HEK293 (cell line): ENCODE results near the gene MT1A.

Experiments
- CTCF ChIA-PET: fragments of 350-600 bp; formaldehyde crosslinking; extraction: SDS; loops from one replicate; lab custom pipeline; 2021; ENCODE audit warnings: antibody characterized with exemption; lab: Yijun Ruan, JAX
- POLR2A ChIA-PET: fragments of 300-600 bp; formaldehyde crosslinking; extraction: SDS; loops from one replicate; lab custom pipeline; 2020; ENCODE audit warnings: antibody characterized with exemption, inconsistent platforms; lab: Yijun Ruan, JAX
- H3K27ac ChIP-seq: fragments of 200-500 bp; sonication (Bioruptor generic); 2 replicates; pipeline ENCODE4 v1.5.1; 2014; ENCODE audit warnings: low read depth, low read length, control low read depth, inconsistent platforms; ENCODE audit errors: extremely low read depth
- H3K36me3 ChIP-seq, 2 experiments: fragments of 200-500 bp in 1 of 2; sonication (Bioruptor generic) in 1 of 2; 1 replicate in 1 of 2; 2 replicates in 1 of 2; pipeline ENCODE4 v1.5.1; 2014 to 2017; ENCODE audit warnings: inconsistent platforms in 2 of 2, low read length in 2 of 2; ENCODE audit not compliant: control insufficient read depth in 2 of 2, insufficient read depth in 1 of 2
- H3K4me1 ChIP-seq: fragments of 200-500 bp; sonication (Bioruptor generic); 2 replicates; pipeline ENCODE4 v1.5.1; 2014; ENCODE audit warnings: mild to moderate bottlenecking, low read length, inconsistent platforms; ENCODE audit not compliant: control insufficient read depth, insufficient read depth
- H3K4me3 ChIP-seq: 2 replicates; pipeline ENCODE4 v1.5.1; 2011; ENCODE audit warnings: low read depth, mild to moderate bottlenecking, control low read depth, low read length, moderate library complexity
- H3K9me3 ChIP-seq: fragments of 200-500 bp; sonication (Bioruptor generic); 2 replicates; pipeline ENCODE4 v1.5.1; 2014; ENCODE audit warnings: low read depth, low read length, inconsistent platforms; ENCODE audit not compliant: control insufficient read depth, insufficient read depth
- FEZF1 ChIP-seq: fragments of 450-650 bp; formaldehyde crosslinking; IDR thresholded peaks from 2 replicates; pipeline ENCODE4 v1.5.1; 2016; ENCODE audit warnings: missing biosample characterization, missing genetic modification characterization
- KLF16 ChIP-seq: fragments of 450-650 bp; formaldehyde crosslinking; IDR thresholded peaks from 2 replicates; pipeline ENCODE4 v1.5.1; 2017; ENCODE audit warnings: missing biosample characterization, missing genetic modification characterization
- TCF7L2 ChIP-seq: IDR thresholded peaks from 2 replicates; pipeline ENCODE4 v1.6.1; 2011; ENCODE audit warnings: low read depth, mild to moderate bottlenecking, inconsistent platforms, low read length, moderate library complexity, borderline replicate concordance
- TRIM28 ChIP-seq: IDR thresholded peaks from 2 replicates; pipeline ENCODE4 v1.6.1; 2011; ENCODE audit warnings: low read length, control low read depth, borderline replicate concordance
- ZNF133 ChIP-seq: fragments of 450-650 bp; formaldehyde crosslinking; IDR thresholded peaks from 2 replicates; pipeline ENCODE4 v1.5.1; 2016; ENCODE audit warnings: missing biosample characterization, missing genetic modification characterization
- ZNF148 ChIP-seq: fragments of 450-650 bp; formaldehyde crosslinking; IDR thresholded peaks from 2 replicates; pipeline ENCODE4 v1.5.0; 2017; ENCODE audit warnings: missing biosample characterization, missing genetic modification characterization, borderline replicate concordance
- ZNF16 ChIP-seq: fragments of 450-650 bp; formaldehyde crosslinking; IDR thresholded peaks from 2 replicates; pipeline ENCODE4 v1.5.1; 2016; ENCODE audit warnings: low read depth, missing biosample characterization, missing genetic modification characterization
- ZNF473 ChIP-seq: fragments of 450-650 bp; formaldehyde crosslinking; IDR thresholded peaks from 2 replicates; pipeline ENCODE4 v1.5.1; 2017; ENCODE audit warnings: missing biosample characterization, missing genetic modification characterization
- ZNF48 ChIP-seq: fragments of 450-650 bp; formaldehyde crosslinking; IDR thresholded peaks from 2 replicates; pipeline ENCODE4 v1.5.1; 2016; ENCODE audit warnings: missing biosample characterization, missing genetic modification characterization
- ZNF513 ChIP-seq: fragments of 450-650 bp; IDR thresholded peaks from 2 replicates; pipeline ENCODE4 v1.5.1; 2018; ENCODE audit warnings: missing biosample characterization, missing genetic modification characterization
- ZNF544 ChIP-seq: fragments of 450-650 bp; formaldehyde crosslinking; IDR thresholded peaks from 2 replicates; pipeline ENCODE4 v1.5.0; 2017; ENCODE audit warnings: missing biosample characterization, missing genetic modification characterization
- ZNF624 ChIP-seq: fragments of 450-650 bp; formaldehyde crosslinking; IDR thresholded peaks from 2 replicates; pipeline ENCODE4 v1.5.1; 2017; ENCODE audit warnings: missing biosample characterization, missing genetic modification characterization
- ZNF768 ChIP-seq: fragments of 450-650 bp; formaldehyde crosslinking; IDR thresholded peaks from 2 replicates; pipeline ENCODE4 v1.5.1; 2018; ENCODE audit warnings: missing biosample characterization, mild to moderate bottlenecking, missing genetic modification characterization
- TF ChIP-seq, protein P1 (sequence below): fragments of 450-650 bp; formaldehyde crosslinking; IDR thresholded peaks from 2 replicates; pipeline ENCODE4 v1.5.1; 2016; ENCODE audit warnings: missing biosample characterization, missing genetic modification characterization
- TF ChIP-seq, protein P2 (sequence below): fragments of 450-650 bp; IDR thresholded peaks from 2 replicates; pipeline ENCODE4 v1.5.1; 2018; ENCODE audit warnings: missing biosample characterization, mild to moderate bottlenecking, missing genetic modification characterization

Gene MT1A

GRCh38 chr16:56681939-56682702, 43.7 kb downstream of the MT1A start, which contains the start of gene MT1X (continued):
- TF ChIP-seq, protein P1, sequence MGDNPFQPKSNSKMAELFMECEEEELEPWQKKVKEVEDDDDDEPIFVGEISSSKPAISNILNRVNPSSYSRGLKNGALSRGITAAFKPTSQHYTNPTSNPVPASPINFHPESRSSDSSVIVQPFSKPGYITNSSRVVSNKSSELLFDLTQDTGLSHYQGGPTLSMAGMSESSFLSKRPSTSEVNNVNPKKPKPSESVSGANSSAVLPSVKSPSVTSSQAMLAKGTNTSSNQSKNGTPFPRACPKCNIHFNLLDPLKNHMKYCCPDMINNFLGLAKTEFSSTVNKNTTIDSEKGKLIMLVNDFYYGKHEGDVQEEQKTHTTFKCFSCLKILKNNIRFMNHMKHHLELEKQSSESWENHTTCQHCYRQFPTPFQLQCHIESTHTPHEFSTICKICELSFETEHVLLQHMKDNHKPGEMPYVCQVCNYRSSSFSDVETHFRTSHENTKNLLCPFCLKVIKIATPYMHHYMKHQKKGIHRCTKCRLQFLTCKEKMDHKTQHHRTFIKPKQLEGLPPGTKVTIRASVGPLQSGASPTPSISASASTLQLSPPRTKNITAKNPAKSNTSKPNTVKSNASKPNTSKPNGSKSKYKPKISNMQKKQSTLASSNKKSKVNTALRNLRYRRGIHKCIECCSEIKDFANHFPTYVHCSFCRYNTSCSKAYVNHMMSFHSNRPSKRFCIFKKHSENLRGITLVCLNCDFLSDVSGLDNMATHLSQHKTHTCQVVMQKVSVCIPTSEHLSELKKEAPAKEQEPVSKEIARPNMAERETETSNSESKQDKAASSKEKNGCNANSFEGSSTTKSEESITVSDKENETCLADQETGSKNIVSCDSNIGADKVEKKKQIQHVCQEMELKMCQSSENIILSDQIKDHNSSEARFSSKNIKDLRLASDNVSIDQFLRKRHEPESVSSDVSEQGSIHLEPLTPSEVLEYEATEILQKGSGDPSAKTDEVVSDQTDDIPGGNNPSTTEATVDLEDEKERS (tag by site-specific recombination): no peak
- TF ChIP-seq TRIM28 (peak; percentile 64; the same call in 1 of the 2 replicates), ZNF16 (tag by site-specific recombination) (no peak), ZNF544 (tag by site-specific recombination) (no peak), ZNF768 (tag by site-specific recombination) (no peak; the same call in 1 of the 2 replicates), ZNF48 (no peak)

GRCh38 chr16:56682703-56683397, 44.4 kb downstream of the MT1A start:
- Histone ChIP-seq H3K36me3 (no peaks in the 10 kb centered on the region), H3K27ac (no peak overlapping the region), H3K4me1 (peaks cover 3% of the 10 kb centered on the region), H3K4me3 (no peak overlapping the region), H3K9me3 (no peaks in the 10 kb centered on the region)
- TF ChIP-seq, protein P2, sequence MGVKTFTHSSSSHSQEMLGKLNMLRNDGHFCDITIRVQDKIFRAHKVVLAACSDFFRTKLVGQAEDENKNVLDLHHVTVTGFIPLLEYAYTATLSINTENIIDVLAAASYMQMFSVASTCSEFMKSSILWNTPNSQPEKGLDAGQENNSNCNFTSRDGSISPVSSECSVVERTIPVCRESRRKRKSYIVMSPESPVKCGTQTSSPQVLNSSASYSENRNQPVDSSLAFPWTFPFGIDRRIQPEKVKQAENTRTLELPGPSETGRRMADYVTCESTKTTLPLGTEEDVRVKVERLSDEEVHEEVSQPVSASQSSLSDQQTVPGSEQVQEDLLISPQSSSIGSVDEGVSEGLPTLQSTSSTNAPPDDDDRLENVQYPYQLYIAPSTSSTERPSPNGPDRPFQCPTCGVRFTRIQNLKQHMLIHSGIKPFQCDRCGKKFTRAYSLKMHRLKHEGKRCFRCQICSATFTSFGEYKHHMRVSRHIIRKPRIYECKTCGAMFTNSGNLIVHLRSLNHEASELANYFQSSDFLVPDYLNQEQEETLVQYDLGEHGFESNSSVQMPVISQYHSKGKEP (tag by site-specific recombination): peak; percentile 53; the same call in 1 of the 2 replicates
- no peak for TF ChIP-seq ZNF624 (tag by site-specific recombination)
- POLR2A ChIA-PET: interaction anchor here (0.8 to 1.9 kb wide), 3 partner anchors 10 to 75 kb away, joined by 3 to 13 read pairs (median 7); partner anchors contain the start of genes MT1F and MT2A
- CTCF ChIA-PET: interaction anchor here (0.6 to 2.7 kb wide), 4 partner anchors 15 to 72 kb away, joined by 3 to 12 read pairs (median 3); no protein-coding TSS in a partner anchor

DNA sequence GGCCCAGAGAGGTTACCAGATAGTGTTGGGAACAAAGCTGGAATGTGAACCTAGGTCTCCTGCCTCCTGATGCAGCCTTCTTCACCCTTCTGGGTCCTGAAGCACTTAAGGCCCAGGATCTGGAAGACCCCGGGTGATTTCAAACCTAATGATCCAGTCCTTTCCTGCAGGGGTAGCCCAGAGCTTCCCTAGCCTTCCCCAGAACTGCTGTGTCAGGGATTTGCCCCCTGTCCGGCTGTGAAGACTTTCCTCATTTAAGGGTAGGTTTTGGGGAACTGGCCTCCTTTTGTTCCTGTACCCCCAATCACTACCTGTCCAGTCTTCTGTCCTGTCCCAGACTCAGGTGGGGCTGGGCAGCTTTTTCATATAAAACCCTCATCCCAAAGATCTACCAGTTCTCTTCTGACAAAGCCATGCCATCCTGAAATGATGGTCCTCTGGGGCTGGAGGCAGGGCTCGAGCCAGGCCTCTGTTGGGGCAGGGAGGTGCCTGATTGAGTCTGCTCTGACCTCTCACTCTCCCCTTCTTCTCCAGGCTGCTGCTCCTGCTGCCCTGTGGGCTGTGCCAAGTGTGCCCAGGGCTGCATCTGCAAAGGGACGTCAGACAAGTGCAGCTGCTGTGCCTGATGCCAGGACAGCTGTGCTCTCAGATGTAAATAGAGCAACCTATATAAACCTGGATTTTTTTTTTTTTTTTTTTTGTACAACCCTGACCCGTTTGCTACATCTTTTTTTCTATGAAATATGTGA, 45.1 kb downstream of the MT1A start:
- no peak overlapping the region for H3K27ac ChIP-seq
- no peak for TF ChIP-seq TCF7L2
- H3K9me3 ChIP-seq: no peaks in the 10 kb centered on the region
- no peak overlapping the region for H3K4me3 ChIP-seq
- POLR2A ChIA-PET: interaction anchor here (0.8 to 1.9 kb wide), 3 partner anchors 10 to 75 kb away, joined by 3 to 13 read pairs (median 7); partner anchors contain the start of genes MT1F and MT2A
- H3K36me3 ChIP-seq: no peaks in the 10 kb centered on the region
- CTCF ChIA-PET: interaction anchor here (0.6 to 2.7 kb wide), 3 partner anchors 10 to 23 kb away, joined by 3 to 12 read pairs (median 6); no protein-coding TSS in a partner anchor
- H3K4me1 ChIP-seq: peaks cover 3% of the 10 kb centered on the region

DNA sequence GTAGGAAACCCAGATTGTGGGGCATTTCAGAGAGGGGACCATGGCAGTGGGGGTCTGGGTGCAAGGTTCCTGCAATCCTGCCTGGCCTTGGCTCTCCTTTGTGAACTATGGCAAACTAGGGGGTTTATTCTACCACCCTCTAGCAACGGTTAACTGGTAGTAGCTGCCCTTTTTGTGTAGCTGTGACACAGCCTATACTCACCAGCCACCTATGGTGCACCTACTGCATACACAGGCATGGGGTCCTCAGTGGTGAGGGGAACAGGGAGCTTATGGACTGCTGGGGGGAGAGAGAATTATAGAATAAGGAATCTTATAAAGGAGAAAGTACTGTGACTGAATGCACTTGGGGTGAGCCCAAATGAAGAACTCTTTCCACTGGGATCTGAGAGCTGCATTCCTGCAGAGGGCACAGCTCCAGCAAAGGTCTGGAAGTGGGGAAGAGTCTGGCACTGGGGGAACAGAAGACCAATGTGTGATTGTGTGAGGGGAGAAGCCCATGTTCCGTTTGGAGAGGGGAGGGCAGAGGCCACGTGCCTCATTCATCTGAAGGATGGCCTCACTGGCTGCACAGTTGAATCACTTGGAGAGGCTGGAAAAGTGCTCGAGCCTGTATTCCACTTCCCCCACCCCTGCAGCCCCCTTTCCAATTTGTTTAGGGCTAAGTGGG, 45.9 kb downstream of the MT1A start:
- Histone ChIP-seq H3K27ac (no peak overlapping the region), H3K4me1 (peaks cover 3% of the 10 kb centered on the region), H3K9me3 (no peaks in the 10 kb centered on the region), H3K4me3 (no peak overlapping the region), H3K36me3 (no peaks in the 10 kb centered on the region)
- ChIA-PET POLR2A (no interaction called here), CTCF (interaction anchor here (1.3 to 2.7 kb wide), 2 partner anchors 10 to 17 kb away, joined by 6 to 12 read pairs; no protein-coding TSS in a partner anchor)
- TF ChIP-seq ZNF473 (tag by site-specific recombination) (no peak), KLF16 (tag by site-specific recombination) (no peak), ZNF513 (tag by site-specific recombination) (no peak), FEZF1 (no peak), ZNF148 (no peak), ZNF133 (tag by site-specific recombination) (no peak)
